Endothelial cell of umbilical vein (primary cell): ENCODE results near the gene CD24.

Experiments used
- EZH2 ChIP-seq: IDR thresholded peaks from 2 replicates; pipeline ENCODE4 v1.6.1; 2012; ENCODE audit warnings: borderline replicate concordance, low read depth, mild to moderate bottlenecking, moderate library complexity, low read length, inconsistent platforms; ENCODE audit not compliant: severe bottlenecking
- GATA2 ChIP-seq: IDR thresholded peaks from 2 replicates; pipeline ENCODE4 v1.7.0; 2011; ENCODE audit warnings: low read depth, mild to moderate bottlenecking, moderate library complexity, mixed read lengths, low read length; ENCODE audit not compliant: insufficient read length, insufficient read depth
- JUN ChIP-seq: IDR thresholded peaks from 2 replicates; pipeline ENCODE4 v1.6.1; 2011; ENCODE audit warnings: borderline replicate concordance, low read depth; ENCODE audit not compliant: insufficient read length, insufficient read depth
- MYC ChIP-seq: IDR thresholded peaks from one replicate; pipeline ENCODE4 v1.6.1; 2011; ENCODE audit warnings: mild to moderate bottlenecking, low read depth, low read length
- POLR2A ChIP-seq: IDR thresholded peaks from 2 replicates; pipeline ENCODE4 v1.6.1; 2012; ENCODE audit warnings: low read depth, mild to moderate bottlenecking, control low read depth, low read length
- POLR2AphosphoS5 ChIP-seq: IDR thresholded peaks from 2 replicates; pipeline ENCODE4 v1.6.1; 2012; ENCODE audit warnings: low read depth, mild to moderate bottlenecking, control low read depth, low read length, moderate library complexity; ENCODE audit not compliant: insufficient read depth
- TF ChIP-seq, protein P1 (sequence below): IDR thresholded peaks from 2 replicates; pipeline ENCODE4 v1.6.1; 2011; ENCODE audit not compliant: insufficient read depth, insufficient read length
- TF ChIP-seq, protein P2 (sequence below), 2 donors: IDR thresholded peaks; 1 replicate in 1 of 2; 2 replicates in 1 of 2; pipeline ENCODE4 v1.5.1; 2011; ENCODE audit warnings: low read length in 2 of 2, mild to moderate bottlenecking in 2 of 2, moderate library complexity in 2 of 2, control low read depth in 1 of 2, inconsistent platforms in 1 of 2, low read depth in 1 of 2; ENCODE audit not compliant: insufficient read depth in 1 of 2; ENCODE audit errors: extremely low read depth in 1 of 2

DNA sequence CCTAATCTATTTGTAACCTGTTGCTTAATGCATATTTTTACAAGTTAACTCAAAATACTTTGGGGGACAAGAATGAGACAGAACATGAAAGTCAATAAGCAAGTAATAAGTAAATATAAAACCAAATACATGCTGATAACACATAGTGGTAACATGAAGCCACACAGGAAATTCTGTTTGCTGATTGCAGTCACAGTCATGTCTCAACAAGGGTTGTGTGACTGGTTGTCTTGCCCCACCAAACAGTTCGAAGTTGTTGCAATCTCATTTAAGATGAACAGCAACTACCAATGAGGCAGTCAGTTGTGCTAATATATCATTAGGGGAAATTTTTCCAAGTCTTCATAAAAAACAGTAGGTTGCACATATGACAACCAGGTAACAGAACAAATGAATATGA, 14.5 kb downstream of the CD24 start:
- no peak for TF ChIP-seq MYC
- TF ChIP-seq POLR2A: no peak
- TF ChIP-seq, protein P1, sequence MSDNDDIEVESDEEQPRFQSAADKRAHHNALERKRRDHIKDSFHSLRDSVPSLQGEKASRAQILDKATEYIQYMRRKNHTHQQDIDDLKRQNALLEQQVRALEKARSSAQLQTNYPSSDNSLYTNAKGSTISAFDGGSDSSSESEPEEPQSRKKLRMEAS: no peak
- TF ChIP-seq, protein P2, sequence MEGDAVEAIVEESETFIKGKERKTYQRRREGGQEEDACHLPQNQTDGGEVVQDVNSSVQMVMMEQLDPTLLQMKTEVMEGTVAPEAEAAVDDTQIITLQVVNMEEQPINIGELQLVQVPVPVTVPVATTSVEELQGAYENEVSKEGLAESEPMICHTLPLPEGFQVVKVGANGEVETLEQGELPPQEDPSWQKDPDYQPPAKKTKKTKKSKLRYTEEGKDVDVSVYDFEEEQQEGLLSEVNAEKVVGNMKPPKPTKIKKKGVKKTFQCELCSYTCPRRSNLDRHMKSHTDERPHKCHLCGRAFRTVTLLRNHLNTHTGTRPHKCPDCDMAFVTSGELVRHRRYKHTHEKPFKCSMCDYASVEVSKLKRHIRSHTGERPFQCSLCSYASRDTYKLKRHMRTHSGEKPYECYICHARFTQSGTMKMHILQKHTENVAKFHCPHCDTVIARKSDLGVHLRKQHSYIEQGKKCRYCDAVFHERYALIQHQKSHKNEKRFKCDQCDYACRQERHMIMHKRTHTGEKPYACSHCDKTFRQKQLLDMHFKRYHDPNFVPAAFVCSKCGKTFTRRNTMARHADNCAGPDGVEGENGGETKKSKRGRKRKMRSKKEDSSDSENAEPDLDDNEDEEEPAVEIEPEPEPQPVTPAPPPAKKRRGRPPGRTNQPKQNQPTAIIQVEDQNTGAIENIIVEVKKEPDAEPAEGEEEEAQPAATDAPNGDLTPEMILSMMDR (IDR thresholded peaks at IDR 0.05; ENCODE audit: extremely low read depth in 1 of 2, insufficient read depth in 1 of 2, low read depth in 1 of 2, low read length in 2 of 2): no peak
- no peak for TF ChIP-seq GATA2
- TF ChIP-seq POLR2AphosphoS5: no peak
- TF ChIP-seq EZH2: no peak
- no peak for TF ChIP-seq JUN
